Adipocyte (in vitro differentiated cells): Measurements from ENCODE around the gene ARSA.

Source experiments
- DNase-seq: peaks from one replicate; pipeline ENCODE4 v3.0.0-alpha.2; 2015; ENCODE audit warnings: low read depth
- H3K27me3 ChIP-seq: replicated peaks from 2 replicates; pipeline ENCODE4 v1.7.0; 2013; ENCODE audit warnings: mild to moderate bottlenecking, low read length, moderate library complexity; ENCODE audit not compliant: control insufficient read depth, insufficient read depth
- H3K36me3 ChIP-seq: 2 replicates; pipeline ENCODE4 v1.7.0; 2013; ENCODE audit warnings: low read length, mild to moderate bottlenecking, moderate library complexity; ENCODE audit not compliant: control insufficient read depth, insufficient read depth, severe bottlenecking
- H3K4me1 ChIP-seq: 2 replicates; pipeline ENCODE4 v1.7.0; 2013; ENCODE audit warnings: mild to moderate bottlenecking, low read length, moderate library complexity; ENCODE audit not compliant: control insufficient read depth, insufficient read depth
- H3K4me3 ChIP-seq: 2 replicates; pipeline ENCODE4 v1.7.0; 2013; ENCODE audit warnings: mild to moderate bottlenecking, low read length, moderate library complexity
- H3K9ac ChIP-seq: 2 replicates; pipeline ENCODE4 v1.7.0; 2013; ENCODE audit warnings: mild to moderate bottlenecking, low read length, moderate library complexity
- H3K9me3 ChIP-seq: 2 replicates; pipeline ENCODE4 v1.7.0; 2013; ENCODE audit warnings: mild to moderate bottlenecking, low read length, moderate library complexity; ENCODE audit not compliant: control insufficient read depth

ARSA gene

GRCh38 chr22:50626850-50627641 lies 906 bp downstream of the ARSA start:
- H3K9me3 ChIP-seq, result no peaks in the 10 kb centered on the region
- peaks cover 17% of the 10 kb centered on the region for H3K4me1 ChIP-seq
- peak overlapping the region; percentile 93 for H3K4me3 ChIP-seq
- peaks cover 3% of the 10 kb centered on the region for H3K36me3 ChIP-seq
- DNase-seq, result no peak
- peak overlapping the region; percentile 92 for H3K9ac ChIP-seq
- peaks cover 3% of the 10 kb centered on the region for H3K27me3 ChIP-seq

GRCh38 chr22:50626314-50626849 lies 1.6 kb downstream of the ARSA start:
- Histone ChIP-seq H3K9me3 (no peaks in the 10 kb centered on the region), H3K4me3 (no peak overlapping the region), H3K4me1 (peaks cover 17% of the 10 kb centered on the region), H3K27me3 (peaks cover 9% of the 10 kb centered on the region), H3K9ac (no peak overlapping the region), H3K36me3 (peaks cover 3% of the 10 kb centered on the region)
- no peak for DNase-seq

- H3K27me3 ChIP-seq, result peaks cover 15% of the 10 kb centered on the region
- H3K9me3 ChIP-seq, result no peaks in the 10 kb centered on the region
- no peak for DNase-seq
- H3K4me1 ChIP-seq, result peaks cover 20% of the 10 kb centered on the region
- no peak overlapping the region for H3K4me3 ChIP-seq
- no peak overlapping the region for H3K9ac ChIP-seq
- H3K36me3 ChIP-seq, result peaks cover 3% of the 10 kb centered on the region
Measured at GRCh38 chr22:50625568-50626313, 2.2 kb downstream of the ARSA start.

GRCh38 chr22:50625131-50625567 lies 2.8 kb downstream of the ARSA start:
- Histone ChIP-seq H3K4me3 (no peak overlapping the region), H3K9ac (no peak overlapping the region), H3K36me3 (peaks cover 3% of the 10 kb centered on the region), H3K9me3 (no peaks in the 10 kb centered on the region), H3K4me1 (peaks cover 23% of the 10 kb centered on the region), H3K27me3 (peaks cover 18% of the 10 kb centered on the region)
- DNase-seq, result no peak

- Histone ChIP-seq H3K4me3 (no peak overlapping the region), H3K4me1 (peaks cover 23% of the 10 kb centered on the region), H3K9ac (no peak overlapping the region), H3K9me3 (no peaks in the 10 kb centered on the region), H3K36me3 (peaks cover 3% of the 10 kb centered on the region), H3K27me3 (peaks cover 23% of the 10 kb centered on the region)
- no peak for DNase-seq
Measured at GRCh38 chr22:50624347-50625130, 3.4 kb downstream of the ARSA start.

- no peak for DNase-seq
- Histone ChIP-seq H3K27me3 (peaks cover 26% of the 10 kb centered on the region), H3K4me3 (no peak overlapping the region)
Measured at GRCh38 chr22:50622723-50623327, 5.1 kb downstream of the ARSA start.

GRCh38 chr22:50621948-50622722 lies 5.8 kb downstream of the ARSA start:
- Histone ChIP-seq H3K9ac (no peak overlapping the region), H3K4me1 (peaks cover 13% of the 10 kb centered on the region), H3K27me3 (peaks cover 26% of the 10 kb centered on the region), H3K4me3 (no peak overlapping the region), H3K36me3 (peaks cover 3% of the 10 kb centered on the region), H3K9me3 (no peaks in the 10 kb centered on the region)
- peak; percentile 24 for DNase-seq

More at GRCh38 chr22:50622723-50623327, 5.1 kb downstream of the ARSA start:
- no peak overlapping the region for H3K9ac ChIP-seq
- H3K36me3 ChIP-seq, result peaks cover 3% of the 10 kb centered on the region
- H3K4me1 ChIP-seq, result peaks cover 17% of the 10 kb centered on the region
- no peaks in the 10 kb centered on the region for H3K9me3 ChIP-seq

- H3K9ac ChIP-seq, result no peak overlapping the region
- peaks cover 26% of the 10 kb centered on the region for H3K27me3 ChIP-seq
- no peak for DNase-seq
- H3K4me3 ChIP-seq, result no peak overlapping the region
- H3K36me3 ChIP-seq, result peaks cover 3% of the 10 kb centered on the region
- H3K9me3 ChIP-seq, result no peaks in the 10 kb centered on the region
- H3K4me1 ChIP-seq, result peaks cover 9% of the 10 kb centered on the region
Measured at GRCh38 chr22:50621356-50621880, 6.5 kb downstream of the ARSA start.

- Histone ChIP-seq H3K4me3 (peak overlapping the region; percentile 40), H3K4me1 (peaks cover 9% of the 10 kb centered on the region), H3K9ac (no peak overlapping the region), H3K36me3 (peaks cover 3% of the 10 kb centered on the region), H3K9me3 (no peaks in the 10 kb centered on the region), H3K27me3 (peaks cover 26% of the 10 kb centered on the region)
- no peak for DNase-seq
Measured at GRCh38 chr22:50620593-50621355, 7.2 kb downstream of the ARSA start.
